ENCODE results near the gene A2M. TPM values are rescaled to one million over a fixed set of nuclear protein-coding genes. Genes with fewer than 3 reads are reported as not detected.

Gene A2M
- total RNA-seq, 1 donor from 2014 or later, result 1,832 TPM

GRCh38 chr12:9064815-9065606, 50.7 kb downstream of the A2M start:
- DNase-seq (peak; percentile 94), ATAC-seq (peak; percentile 94 to 95)
- Histone ChIP-seq H3K4me1 (peaks cover 16% of the 10 kb centered on the region), H3K36me3 (peaks cover 29% of the 10 kb centered on the region), H3K9me3 (no peaks in the 10 kb centered on the region), H3K27ac (peak overlapping the region; percentile 99), H3K4me3 (peak overlapping the region; percentile 84), H3K27me3 (ENCODE audit: low read depth) (no peaks in the 10 kb centered on the region)
- intact Hi-C loops (cut with DNase I), result no loop called here
- TF ChIP-seq, protein P1, sequence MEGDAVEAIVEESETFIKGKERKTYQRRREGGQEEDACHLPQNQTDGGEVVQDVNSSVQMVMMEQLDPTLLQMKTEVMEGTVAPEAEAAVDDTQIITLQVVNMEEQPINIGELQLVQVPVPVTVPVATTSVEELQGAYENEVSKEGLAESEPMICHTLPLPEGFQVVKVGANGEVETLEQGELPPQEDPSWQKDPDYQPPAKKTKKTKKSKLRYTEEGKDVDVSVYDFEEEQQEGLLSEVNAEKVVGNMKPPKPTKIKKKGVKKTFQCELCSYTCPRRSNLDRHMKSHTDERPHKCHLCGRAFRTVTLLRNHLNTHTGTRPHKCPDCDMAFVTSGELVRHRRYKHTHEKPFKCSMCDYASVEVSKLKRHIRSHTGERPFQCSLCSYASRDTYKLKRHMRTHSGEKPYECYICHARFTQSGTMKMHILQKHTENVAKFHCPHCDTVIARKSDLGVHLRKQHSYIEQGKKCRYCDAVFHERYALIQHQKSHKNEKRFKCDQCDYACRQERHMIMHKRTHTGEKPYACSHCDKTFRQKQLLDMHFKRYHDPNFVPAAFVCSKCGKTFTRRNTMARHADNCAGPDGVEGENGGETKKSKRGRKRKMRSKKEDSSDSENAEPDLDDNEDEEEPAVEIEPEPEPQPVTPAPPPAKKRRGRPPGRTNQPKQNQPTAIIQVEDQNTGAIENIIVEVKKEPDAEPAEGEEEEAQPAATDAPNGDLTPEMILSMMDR (IDR thresholded peaks at IDR 0.05), result no peak

DNA sequence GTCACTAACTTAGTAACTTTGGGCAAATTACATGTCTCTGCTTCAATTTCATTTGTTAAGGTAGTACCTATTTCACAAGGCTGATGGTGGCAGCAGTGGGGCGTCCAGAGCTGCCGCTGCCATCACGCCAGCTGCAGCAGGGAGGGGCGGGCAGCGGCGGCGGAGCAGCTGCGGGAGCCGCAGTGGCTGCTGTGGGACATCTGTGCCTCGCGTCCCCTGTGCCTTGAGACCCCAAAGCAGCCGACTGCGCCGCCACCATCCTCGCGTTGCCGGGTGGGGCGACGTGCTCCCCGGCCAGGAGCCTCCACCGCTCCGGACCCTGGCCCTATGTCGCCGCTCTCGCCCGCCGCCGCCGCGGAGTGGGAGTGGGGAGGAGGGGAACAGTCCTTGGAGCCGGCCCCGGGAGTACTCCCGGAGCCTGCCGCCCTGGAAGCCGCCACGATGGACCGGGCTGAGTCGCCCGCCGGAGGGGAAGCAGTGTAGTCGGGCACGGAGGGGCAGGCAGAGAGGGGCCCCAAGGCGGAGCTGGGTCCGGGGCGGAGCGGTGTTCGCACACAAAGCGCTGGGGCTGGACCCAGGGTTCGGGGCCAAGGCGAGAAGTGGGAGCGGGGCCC, 51.4 kb downstream of the A2M start:
- DNase-seq (peak; percentile 73), ATAC-seq (peak; percentile 85 to 89)
- H3K4me3 ChIP-seq, result peak overlapping the region; percentile 84
- peak overlapping the region; percentile 99 for H3K27ac ChIP-seq
- H3K27me3 ChIP-seq (ENCODE audit: low read depth), result no peaks in the 10 kb centered on the region
- H3K4me1 ChIP-seq, result peaks cover 16% of the 10 kb centered on the region
- TF ChIP-seq, protein P1 (IDR thresholded peaks at IDR 0.05), result peak; percentile 54
- no peaks in the 10 kb centered on the region for H3K9me3 ChIP-seq
- intact Hi-C loops (cut with DNase I), result no loop called here
- H3K36me3 ChIP-seq, result peaks cover 22% of the 10 kb centered on the region

DNA sequence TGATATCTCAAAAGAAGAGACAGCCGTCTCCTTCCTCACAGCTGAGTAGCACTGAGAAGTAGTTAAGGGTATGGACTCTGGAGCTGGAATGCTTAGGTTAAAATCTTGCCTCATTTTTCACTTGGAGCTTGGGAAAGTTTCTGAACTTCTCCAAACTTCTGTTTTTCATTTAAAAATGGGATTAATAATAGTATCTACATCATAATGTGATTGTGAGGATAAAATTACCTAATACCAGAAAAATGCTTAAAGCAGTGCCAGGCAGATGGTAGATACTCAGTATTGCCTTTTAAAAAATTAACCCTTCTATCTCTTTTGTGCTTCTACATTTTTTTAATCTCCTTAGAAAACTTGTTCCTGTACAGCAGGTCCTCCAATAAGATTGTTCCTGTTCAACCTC, 63.1 kb downstream of the A2M start:
- H3K4me3 ChIP-seq, result no peak overlapping the region
- no peaks in the 10 kb centered on the region for H3K4me1 ChIP-seq
- H3K9me3 ChIP-seq, result no peaks in the 10 kb centered on the region
- ATAC-seq (no peak), DNase-seq (no peak)
- no peaks in the 10 kb centered on the region for H3K36me3 ChIP-seq
- H3K27ac ChIP-seq, result no peak overlapping the region
- H3K27me3 ChIP-seq (ENCODE audit: low read depth), result no peaks in the 10 kb centered on the region
- TF ChIP-seq, protein P1 (IDR thresholded peaks at IDR 0.05), result no peak
- intact Hi-C loops (cut with DNase I), result no loop called here

DNA sequence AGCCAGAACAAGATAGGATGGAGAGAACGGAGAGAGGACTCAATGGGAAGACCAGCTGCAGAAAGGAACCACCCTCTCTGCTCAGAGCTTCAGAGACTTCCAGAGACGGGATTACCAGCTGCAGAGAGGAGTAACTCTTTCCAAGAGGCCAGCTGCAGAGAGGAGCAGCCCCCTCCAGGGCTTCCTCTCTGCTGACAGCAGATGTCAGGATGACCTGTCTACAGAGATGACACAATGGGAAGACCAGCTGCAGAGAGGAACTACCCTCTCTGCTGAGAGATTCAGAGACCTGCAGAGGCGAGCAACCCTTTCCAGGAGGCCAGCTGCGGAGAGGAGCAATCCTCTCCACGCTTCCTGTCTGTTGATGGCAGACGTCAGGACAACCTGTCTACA, 64.6 kb downstream of the A2M start:
- no peaks in the 10 kb centered on the region for H3K27me3 ChIP-seq (ENCODE audit: low read depth)
- no peaks in the 10 kb centered on the region for H3K36me3 ChIP-seq
- TF ChIP-seq, protein P1 (IDR thresholded peaks at IDR 0.05), result no peak
- H3K4me3 ChIP-seq, result no peak overlapping the region
- intact Hi-C loops (cut with DNase I), result no loop called here
- no peak overlapping the region for H3K27ac ChIP-seq
- peak; percentile 28 to 35 for ATAC-seq
- H3K4me1 ChIP-seq, result no peaks in the 10 kb centered on the region
- no peaks in the 10 kb centered on the region for H3K9me3 ChIP-seq
- DNase-seq, result no peak

DNA sequence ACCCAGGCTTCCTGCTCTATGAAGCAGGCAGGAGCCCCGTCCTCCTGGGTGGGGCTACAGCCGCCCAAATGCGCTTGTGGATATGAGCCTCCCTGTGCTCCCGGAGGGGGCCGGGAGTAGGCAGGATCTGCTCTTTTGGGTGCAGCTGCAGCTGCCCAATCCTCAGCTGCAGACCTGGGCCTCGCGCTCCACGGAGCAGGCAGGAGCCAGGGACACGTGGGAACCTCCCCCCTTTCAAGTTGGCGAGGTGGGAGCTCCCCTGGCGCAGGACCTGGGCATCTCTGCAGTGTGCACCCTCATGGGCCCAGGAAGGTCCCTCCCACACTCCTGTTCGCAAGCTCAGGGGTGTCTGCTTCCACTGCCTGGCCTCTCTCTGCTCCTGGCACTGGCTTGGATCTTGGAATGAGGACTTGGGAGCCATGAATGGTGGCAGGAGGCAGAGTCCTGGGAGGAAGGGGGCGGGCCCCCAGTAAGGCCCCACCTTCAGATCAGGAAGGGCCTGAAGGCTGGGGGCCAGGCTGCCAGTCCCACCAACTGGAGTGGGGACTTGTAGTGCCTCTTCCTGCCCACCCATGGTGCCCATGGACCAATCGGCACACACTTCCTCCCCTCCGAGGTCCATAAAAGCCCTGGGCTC, 65.1 kb downstream of the A2M start:
- TF ChIP-seq, protein P1 (IDR thresholded peaks at IDR 0.05), result no peak

More for the DNA sequence above, 65.1 kb downstream of the A2M start:
- H3K36me3 ChIP-seq, result no peaks in the 10 kb centered on the region
- ATAC-seq (peak; percentile 16 to 25), DNase-seq (no peak)
- H3K27ac ChIP-seq, result no peak overlapping the region
- H3K9me3 ChIP-seq, result no peaks in the 10 kb centered on the region
- H3K27me3 ChIP-seq (ENCODE audit: low read depth), result no peaks in the 10 kb centered on the region
- H3K4me3 ChIP-seq, result no peak overlapping the region
- H3K4me1 ChIP-seq, result no peaks in the 10 kb centered on the region
- intact Hi-C loops (cut with DNase I), result no loop called here

All from lower lobe of right lung (tissue), 2 donors.